Measurements from ENCODE around the gene IER3IP1.
"Not testable (repeated sequence)": the region's sequence is repeated elsewhere in the genome, so short reads cannot be mapped to it uniquely, and the experiment has no call there.

The IER3IP1 gene

DNA sequence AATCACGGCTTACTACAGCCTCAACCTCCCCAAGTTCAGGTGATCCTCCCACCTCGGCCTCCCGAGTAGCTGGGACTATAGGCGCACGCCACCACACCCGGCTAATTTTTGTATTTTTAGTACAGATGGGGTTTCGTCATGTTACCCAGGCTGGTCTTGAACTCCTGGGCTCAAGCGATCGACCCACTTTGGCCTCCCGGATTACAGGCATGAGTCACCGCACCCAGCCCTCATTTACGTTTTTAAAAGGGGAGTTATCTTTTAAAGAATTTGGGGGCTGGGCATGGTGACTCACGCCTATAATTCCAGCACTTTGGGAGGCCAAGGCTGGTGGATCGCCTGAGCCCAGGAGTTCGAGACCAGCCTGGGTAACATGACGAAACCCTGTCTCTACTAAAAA is 17.8 kb downstream of the IER3IP1 start:
- not testable (repeated sequence) for ATAC-seq

DNA sequence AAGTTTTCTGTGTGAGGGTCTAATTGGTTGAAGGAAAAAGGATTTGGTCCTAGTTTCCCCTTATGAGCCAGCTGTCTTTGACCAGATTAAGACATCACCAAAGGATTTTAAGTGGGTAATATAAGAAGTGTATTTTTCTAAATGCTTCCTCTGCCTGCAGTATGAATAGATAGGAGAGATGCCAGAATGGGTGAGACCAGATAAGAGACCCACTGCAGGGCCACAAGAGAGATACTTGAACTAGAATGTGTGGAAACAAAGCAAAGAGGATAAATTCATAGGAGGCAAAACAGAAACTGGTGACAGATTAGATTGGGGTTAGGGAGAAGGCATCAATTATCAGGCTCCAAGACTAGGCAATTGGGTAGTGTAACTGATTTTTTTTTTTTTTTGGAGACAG is 24.7 kb downstream of the IER3IP1 start:
- no peak for ATAC-seq

DNA sequence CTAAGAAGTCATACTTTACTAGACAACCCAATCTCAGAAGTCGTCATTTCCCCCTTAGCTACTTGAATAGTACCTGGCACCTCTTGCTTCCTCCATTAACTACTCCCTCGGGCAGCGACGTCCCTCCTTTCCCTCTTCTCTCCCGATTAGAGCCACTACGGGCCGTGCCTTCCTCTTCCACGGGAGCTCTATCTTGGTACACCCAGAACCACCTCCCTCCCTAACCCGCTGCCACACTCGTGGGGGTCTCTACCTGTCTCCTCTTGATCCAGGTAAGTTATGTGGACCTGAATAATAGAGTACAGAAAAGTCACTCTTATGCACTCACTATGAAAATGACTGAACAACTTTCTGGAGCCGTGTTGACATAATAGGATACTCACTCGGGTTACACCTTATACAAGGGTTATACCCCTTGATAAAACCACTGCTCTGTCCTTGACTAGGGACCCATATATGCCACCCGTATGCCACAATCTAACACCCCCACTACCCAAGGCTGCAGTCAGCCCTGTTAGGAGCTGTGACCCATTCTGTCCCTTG is 25.3 kb downstream of the IER3IP1 start:
- peak; percentile 24 to 42 for ATAC-seq

DNA sequence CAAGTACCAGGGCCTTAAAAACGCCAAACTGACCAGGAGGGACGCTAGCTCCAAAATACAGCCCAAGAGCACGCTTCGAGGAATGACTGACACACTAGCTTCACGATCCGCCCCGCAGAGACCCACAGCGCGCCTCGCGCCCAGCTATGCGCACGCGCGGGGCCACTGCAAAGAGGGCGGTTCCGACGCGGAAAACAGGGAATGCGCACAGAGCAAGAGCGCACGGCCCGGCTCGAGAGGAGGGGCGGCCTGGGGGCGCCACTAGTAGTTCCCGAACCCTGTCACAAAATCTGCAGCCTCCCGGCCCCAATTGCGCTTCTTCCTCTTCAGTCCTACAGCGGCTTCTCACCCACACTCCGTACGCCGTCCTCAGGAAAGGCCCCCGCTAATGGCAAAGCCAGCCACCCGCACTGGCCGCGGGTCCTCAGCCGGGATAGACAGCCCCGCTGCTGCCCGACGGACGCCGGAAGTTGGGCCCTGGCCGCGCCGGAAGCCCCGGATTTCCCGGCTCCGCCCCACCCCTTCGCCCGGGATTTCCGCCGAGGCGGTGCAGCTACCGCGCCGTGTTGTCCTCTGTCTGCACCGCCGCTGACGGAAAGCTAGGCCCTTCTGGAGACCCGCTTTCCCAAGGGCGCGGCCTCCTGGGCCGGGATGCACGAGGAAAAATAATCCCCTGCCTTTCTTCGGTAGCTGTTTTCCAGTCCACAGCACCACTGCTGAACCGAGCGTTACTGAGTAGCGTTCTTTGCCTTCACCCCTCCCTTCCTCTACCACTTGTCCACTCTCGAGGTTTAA is 25.9 kb downstream of the IER3IP1 start, which contains the start of gene HDHD2:
Gene HDHD2, minus strand, starts transcription at position 472 of the 795 bp plus-strand sequence. CDS start 14,061 bp downstream, outside the sequence.
- peak; percentile 91 to 92 for ATAC-seq

DNA sequence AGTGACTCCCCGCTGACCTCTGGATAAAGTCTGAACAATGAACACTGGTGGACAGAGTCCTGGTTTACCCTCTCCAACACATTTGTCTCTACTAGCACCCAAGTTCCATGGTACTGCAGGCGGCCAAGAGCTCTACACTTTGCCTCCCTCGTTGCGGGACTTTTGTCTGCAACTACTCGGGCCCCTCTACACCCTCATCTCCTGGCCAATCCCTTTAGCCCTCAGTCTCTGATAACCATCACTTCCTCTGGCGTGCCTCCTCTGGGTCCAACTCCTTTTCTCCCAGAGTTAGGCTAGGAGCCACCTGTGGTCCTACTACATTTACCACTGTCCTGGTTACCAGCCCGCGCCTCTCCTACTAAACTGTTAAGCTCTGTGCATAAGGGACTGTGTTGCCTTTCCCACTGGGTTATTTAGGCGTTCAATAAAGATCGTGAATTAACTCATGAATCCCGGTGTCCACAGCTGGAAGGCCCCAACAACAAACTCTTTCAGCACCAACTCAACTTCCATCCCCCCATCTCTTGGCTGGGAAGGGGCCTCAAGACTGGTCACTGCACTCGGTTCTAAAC is 26.6 kb downstream of the IER3IP1 start:
- no peak for ATAC-seq

DNA sequence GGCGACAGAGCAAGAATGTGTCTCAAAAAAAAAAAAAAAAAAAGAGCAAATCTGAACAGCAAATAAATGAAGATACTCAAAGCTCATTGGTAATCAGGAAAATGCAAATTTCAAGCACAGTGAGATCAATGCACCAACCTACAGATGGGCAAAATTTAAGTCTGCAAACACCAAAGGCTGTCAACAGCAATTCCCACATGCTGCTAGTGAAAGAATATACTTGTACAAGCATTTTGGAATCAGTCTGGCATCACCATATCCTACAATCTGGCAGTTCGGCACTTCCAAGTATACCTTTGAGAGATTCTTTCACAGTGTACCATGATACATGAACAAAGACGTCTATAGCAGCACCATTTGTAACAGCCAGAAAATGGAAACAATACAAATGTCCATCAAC is 30.0 kb downstream of the IER3IP1 start:
- ATAC-seq = no peak

DNA sequence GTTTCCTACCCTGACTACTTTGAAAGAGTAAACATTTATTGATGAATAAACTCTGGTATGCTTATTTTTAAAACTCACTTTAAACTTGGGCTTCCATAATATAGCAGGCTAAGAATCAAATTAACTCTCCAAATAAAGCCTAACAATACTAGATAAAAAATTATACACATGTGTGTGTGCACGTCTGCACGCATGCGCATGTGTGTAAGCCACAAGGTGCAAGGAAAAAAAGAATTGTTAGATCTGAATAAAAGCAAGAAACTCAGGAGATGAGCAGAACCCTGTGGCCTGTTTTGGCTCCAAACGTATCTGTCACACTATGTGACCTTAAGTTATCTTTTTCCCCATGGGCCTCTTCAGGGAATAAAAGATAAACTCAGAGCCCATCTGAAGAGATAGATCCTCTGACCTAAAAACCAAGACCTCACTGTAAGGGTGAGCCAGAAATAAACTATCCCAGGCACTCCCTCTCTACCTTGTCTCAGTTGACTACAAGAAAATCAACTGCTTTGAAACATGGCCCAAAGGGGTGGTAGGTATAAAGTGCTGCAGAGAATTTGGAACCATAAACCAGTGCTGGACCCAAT is 32.2 kb downstream of the IER3IP1 start:
- ATAC-seq = no peak

DNA sequence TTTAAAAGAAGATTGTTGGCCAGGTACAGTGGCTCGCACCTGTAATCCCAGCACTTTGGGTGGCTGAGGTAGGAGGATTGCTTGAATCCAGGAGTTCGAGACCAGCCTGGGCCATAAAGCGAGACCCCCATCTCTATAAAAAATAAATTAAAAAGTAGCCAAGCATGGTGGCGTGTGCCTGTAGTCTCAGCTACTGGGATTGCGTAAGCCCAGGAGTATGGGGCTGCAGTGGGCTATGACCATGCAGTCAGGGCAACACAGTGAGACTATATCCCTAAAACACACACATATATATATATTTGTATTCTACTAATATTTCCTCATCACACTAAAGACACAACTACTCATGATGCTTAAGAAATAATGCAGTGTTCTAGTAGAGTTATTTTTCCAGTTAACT is 33.0 kb downstream of the IER3IP1 start:
- ATAC-seq = no peak

DNA sequence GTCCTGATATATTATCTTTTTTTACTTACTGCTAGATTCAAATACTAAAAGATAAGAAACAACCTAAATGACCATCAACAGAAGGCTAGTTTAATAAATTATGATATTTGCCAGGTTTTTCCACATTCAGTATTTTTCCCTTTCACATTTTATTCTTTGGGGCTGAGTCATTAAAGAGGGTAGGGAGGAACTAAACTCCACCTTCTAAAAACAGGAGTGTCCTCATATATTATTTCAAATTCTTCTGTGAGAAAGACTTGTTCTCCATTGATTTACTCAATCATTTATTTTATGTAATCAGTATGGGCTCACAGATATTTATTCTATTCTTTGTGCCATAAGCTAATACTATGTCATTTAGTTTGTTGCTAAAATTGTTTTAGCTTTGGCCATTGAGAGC is 34.9 kb downstream of the IER3IP1 start:
- no peak for ATAC-seq

DNA sequence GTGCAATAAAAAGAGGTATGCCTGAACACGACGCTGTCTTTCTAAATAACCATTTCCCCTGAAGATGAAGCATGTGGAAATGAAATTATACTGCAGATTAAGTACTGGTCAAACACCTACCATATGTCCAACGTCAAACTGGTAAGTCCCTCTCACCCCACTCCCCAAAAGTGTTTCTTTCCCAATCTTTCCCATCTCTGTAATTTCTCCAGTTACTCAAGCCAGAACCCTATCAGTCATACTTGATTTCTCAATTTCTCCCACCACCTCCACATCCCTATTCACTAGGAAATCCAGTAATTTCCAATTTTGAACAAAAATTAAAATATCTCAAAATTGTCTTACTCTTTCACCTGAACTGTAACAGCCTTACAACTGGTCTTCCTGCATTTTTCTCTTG is 55.0 kb downstream of the IER3IP1 start:
- ATAC-seq = no peak

DNA sequence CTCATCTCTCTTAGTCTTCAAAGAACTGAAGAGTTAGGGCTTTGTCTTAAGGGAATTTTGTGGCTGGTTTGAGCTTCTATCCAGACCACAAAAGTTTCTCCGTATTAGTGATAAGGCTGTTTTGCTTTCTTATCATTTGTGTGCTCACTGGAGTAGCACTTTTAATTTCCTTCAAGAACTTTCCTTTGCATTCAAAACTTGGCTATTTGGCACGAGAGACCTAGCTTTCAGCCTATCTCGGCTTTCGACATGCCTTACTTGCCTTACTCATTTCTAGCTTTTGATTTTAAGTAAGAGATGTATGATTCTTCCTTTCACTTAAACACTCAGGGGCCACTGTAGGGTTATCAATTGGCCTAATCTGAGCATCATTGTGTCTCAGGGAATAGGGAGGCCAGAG is 55.7 kb downstream of the IER3IP1 start:
- peak; percentile 69 to 85 for ATAC-seq

DNA sequence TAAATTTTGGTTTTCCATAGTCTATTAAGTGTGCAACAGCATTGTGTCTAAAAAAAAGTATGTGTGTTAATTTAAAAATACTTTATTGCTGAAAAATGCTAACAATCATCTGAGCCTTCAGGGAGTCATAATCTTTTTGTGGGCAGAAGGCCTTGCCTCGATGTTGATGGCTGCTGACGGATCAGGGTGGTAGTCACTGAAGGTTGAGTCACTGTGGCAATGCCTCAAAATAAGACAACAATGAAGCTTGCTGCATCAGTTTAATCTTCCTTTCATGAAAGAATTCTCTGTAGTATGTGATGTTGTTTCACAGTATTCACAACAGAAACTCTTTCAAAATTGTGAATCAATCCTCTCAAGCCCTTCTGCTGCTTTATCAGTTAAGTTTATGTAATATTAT is 57.2 kb downstream of the IER3IP1 start:
- ATAC-seq = no peak

DNA sequence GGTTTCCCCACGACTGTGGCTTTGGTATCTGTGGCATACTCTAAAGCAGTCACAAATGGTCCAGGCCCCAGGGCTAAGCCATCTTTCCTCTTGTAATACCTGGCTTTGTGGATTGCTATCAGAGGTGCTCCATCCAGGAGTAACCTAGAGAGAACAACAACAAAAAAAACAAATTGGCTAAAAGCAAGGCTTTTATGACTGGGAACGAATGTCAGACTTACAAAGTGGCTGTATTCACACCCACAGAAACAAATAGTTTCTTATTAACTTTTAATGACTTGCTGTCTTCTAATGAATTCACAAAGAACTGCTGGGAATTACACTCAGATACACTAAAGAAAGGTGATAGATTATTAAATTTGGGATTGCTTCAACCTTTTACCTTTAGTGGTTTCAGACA is 61.0 kb downstream of the IER3IP1 start:
- ATAC-seq = no peak

DNA sequence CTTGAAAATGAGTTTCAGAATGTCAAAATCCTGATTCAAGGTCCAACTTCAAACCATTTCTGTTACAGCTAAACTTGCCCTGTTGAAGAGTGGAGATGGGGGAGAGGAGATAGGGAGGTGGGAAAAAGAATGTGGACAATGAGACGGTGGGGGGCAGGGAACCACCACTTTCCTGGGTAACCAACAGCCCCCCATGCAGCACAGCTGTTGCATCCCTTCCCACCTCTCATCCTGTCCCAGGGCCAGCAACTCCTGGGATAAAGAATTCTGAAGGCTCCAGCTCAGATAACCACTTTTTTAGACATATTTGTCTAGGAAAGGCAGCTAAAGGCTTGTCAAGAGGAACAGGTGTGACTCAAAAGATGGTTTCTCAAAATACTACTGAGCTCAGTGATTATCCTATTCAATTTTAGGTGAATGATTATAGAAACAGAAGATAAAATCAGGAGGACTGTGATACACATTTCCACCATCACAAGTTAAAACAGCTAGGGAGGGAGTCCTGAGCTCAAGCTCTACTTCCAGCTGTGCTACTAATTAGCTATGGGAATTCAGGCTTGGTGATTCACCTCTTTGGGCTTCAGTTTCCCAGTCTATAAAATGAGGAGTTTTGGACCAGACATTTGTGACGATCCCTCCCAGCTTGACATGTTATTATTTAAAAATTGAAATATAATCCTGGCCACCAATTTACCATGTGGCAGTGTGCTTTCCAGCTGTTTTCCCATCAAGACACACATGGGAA is 62.2 kb downstream of the IER3IP1 start:
- no peak for ATAC-seq

DNA sequence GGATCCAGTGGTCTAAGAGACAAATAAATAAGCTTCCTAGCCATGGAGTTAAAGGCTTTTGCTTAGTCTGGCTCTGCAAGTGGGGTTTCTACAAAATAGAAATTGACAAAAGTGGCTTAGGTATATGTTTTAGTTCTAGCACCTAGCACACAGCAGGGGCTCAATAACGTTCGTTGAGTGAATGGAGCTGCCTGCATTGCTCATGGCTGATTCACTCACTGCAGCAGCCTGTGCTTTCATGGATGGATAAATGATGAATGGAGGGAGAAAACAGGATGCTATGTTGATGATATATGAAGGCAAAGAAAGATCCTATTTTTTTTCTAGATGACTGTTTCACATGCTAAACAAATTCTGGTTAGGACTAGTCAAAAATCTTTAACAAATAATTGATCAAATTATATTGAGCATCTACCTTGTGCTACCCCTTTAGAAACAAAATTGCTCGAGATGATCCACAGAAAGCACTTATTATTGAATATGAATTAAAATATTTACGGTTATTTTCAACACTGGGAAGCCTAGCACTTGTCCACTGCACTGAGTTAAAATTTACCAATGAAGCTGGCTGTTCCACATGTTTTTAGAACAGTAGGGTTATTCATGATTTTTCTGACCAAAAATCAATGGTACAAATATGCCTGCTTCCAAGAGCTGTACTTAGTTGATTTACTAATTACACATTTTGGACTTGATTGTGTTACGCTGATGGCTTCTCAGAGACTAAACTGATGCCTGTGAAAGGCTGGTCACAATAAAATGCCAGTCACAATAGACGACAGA is 65.5 kb downstream of the IER3IP1 start:
- ATAC-seq = no peak

DNA sequence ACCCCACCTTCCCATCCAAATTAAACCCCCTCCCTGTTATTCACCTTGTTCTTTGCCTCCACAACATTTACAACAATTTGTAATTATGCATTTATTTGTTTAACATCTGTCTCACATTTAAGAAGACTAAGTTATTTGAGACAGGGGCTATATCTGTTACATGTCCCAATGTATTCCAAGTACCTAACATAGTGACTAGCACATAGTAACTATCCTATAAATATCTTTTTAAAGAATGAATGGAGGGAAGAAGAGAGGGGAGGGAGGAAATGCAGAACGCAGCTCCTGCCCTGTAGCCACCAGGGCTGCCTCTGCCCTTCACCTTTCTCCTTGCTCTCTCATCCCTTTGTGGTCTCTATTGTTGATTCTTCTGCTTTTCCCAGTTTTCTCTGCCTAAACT is 66.4 kb downstream of the IER3IP1 start:
- ATAC-seq = no peak

DNA sequence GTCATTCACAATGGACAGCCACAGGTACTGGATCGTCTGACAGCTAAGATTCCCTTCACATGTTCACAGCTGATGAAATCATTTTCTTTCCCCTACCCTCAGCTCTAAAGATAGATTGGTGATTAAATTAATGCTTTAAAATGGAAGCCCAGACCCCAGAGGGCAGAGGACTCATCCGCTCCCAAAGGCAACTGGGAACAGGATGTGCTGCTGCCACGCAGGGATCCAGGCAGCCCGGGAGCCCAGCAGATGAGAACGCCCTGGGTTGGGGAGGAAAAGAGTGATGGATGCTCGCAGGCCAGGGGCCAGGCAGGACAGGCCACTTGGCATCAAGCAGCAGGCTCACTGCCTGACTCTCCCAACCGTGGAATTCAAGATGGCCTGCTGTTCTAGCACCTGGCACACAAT is 67.2 kb downstream of the IER3IP1 start:
- no peak for ATAC-seq

DNA sequence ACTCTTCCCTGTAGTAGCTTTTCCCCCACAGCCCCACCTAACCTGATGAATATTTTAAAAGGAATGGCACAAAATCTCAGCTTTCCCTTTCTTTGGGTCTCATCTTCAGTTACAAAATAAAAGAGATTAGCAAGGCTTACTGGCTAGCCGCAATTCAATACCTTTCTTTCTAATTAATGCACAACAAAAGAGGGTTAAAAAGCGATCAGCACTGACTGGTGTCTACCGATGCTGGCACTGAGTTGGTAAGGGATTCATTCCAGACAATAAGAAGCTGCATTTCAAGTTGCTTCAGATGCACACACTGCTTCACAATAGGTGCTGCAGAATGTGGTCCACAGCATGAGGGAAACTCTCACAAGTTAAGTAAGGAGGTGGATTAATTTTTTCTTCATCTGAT is 67.8 kb downstream of the IER3IP1 start:
- no peak for ATAC-seq
